ENCODE measurements around the gene DDHD1.
A peak's percentile ranks its signal among the peaks of the same experiment; 100 is the strongest.

The DDHD1 gene

DNA sequence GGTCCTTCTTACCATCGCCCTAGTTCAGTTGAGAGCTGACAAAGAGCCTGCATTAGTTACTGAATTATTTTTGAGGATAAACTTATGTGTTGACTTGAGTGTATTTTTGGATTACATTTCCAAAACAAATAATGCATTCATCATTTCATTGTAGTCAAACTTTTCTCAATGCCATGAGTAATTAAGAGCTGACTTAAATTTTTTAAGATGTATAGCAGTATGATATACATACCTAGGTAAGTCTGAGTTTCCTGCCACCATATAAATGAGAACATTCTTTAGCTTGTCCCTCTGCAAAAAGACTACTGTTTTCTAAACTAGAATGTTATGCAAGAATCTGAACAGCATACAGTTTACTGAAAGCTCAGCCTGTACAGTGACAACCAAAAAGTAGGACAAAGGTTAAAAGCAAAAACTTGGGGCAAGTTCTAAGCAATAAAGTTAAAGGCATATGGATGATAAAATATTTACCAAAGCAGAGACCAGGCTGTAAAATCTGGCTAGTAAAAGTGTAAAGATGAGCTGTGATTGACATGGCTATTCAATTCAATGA is 120.2 kb downstream of the DDHD1 start:
- no peak for DNase-seq

GRCh38 chr14:53032161-53032803 is 120.8 kb downstream of the DDHD1 start:
- no peak for DNase-seq

GRCh38 chr14:53027562-53027961 is 125.6 kb downstream of the DDHD1 start:
- DNase-seq: no peak

GRCh38 chr14:53027041-53027440 is 126.1 kb downstream of the DDHD1 start:
- no peak for DNase-seq

GRCh38 chr14:53023325-53023724 is 129.8 kb downstream of the DDHD1 start:
- DNase-seq: no peak

DNA sequence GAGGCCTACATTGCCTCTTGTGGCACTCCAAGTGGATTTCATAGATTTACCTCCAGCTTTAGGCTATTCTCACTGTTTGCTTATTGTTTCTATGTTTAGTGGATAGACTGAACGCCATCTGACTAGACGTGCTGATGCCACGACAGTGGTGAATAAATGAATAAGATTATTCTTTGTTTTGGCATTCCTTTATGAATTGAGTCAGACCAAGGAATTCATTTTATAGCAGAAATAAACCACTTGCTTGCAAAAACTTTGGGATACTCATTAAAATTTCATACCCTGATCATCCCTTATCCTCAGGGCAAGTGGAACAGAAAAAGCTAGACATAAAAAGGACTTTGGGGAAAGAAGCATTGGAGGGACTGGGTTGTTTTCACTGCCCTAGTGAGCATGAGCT is 130.5 kb downstream of the DDHD1 start:
- no peak for DNase-seq

GRCh38 chr14:53020193-53020932 is 132.8 kb downstream of the DDHD1 start:
- DNase-seq: no peak

GRCh38 chr14:53019406-53019805 is 133.7 kb downstream of the DDHD1 start:
- no peak for DNase-seq

GRCh38 chr14:53017837-53018236 is 135.3 kb downstream of the DDHD1 start:
- DNase-seq: no peak

DNA sequence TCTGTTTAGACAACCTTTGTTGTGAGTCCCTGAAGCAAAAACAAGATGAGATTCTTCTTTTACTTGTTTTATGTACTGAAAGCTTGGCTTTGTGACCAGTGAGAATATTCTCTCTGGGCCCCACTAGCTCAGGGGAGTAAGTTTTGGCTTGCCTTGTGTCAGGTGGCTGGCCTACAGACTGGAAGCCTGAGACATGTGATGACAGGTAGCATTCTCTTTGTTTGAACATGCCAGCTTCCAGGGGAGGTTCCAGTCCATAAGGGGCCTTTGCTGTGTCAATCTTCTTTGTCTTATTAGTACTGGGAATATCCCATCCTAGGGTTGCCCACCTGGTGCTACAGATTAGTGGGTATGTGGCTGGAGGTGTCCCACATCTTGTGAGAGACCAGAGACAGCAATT is 136.2 kb downstream of the DDHD1 start:
- no peak for DNase-seq

GRCh38 chr14:53016491-53016890 is 136.6 kb downstream of the DDHD1 start:
- no peak for DNase-seq

- no peak for DNase-seq
Measured at GRCh38 chr14:53011053-53011462, 142.1 kb downstream of the DDHD1 start.

- DNase-seq: no peak
Measured at GRCh38 chr14:53010193-53011040, 142.7 kb downstream of the DDHD1 start.

GRCh38 chr14:53006931-53007562 is 146.1 kb downstream of the DDHD1 start:
- DNase-seq: peak in 1 of 2 donors; percentile 3

- no peak for DNase-seq
Measured at GRCh38 chr14:53004976-53005375, 148.1 kb downstream of the DDHD1 start.

DNA sequence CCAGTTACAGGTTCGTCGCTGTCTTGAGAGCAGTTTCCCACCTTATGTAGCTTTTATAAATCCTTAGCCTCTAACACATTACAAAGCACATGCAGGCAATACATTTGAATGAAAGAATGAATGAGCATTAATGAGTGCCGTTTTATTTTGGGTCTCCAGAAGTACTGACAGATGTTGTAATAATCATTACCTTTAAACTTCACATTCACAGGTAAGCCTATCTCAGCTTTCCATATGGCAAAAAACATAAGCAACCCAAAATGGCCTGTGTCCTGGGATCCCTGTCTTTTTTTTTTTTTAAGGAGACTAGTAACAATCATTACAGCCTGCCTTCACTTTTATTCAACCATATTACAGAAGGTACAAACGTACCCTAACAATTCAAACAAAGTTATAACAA is 149.3 kb downstream of the DDHD1 start:
- no peak for DNase-seq

- DNase-seq: no peak
Measured at GRCh38 chr14:53002576-53002975, 150.5 kb downstream of the DDHD1 start.

DNA sequence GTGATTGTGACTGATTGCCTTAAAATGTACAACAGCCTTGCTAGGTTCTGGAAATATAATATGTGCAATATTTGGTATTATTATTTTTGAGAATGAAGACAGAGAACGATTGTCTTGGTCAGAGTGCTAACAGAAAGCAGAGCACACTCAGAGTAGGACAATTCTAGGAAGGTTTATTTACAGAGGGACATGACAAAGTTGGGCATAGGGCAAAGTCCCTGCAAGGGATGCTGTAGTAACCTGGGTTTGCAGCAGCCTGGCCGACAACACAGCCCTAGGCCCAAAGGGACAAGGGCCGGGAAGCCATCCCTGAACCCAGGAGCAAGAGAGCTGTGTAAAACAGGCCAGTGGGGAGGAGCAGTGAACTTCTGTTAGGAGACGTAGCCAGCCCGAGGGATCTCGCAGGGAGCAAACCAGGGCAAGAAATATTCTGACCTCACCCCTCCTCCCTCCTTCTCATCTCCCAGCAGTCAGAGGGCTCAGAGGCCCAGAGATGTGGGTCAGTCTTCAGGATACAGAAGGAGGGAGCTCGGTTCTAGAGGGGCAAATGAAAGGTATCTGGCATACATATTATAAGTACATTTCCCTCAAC is 151.2 kb downstream of the DDHD1 start:
- no peak for DNase-seq

DNA sequence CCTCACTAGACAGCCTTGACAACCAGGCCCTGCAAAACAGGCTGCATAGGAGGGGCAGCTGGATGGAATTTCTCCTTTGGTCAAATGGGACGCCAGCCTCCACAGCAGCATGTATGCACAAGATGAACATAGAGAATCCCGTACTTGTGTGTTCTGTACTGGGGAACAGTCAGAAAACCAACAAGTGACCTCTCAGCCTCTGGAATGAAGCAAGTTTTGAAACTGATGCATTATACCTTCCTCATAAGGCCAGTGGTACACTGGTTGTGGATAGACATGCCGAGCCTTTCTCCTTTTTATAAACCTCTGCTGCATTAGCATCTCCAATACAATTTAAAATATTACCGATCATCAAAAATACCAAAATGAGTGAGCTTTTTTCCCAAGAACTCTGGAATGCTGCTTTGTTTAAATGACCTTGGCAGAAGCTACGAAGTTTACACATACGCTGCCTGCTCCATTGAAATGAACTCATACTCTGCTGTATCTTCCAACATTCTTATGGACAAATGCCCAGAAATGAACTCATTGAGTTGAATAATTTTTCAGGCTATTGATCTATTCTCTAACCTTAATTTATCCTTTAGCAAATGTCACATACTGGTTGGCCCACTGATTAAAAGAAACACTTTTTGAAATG is 154.6 kb downstream of the DDHD1 start:
- no peak for DNase-seq

DNA sequence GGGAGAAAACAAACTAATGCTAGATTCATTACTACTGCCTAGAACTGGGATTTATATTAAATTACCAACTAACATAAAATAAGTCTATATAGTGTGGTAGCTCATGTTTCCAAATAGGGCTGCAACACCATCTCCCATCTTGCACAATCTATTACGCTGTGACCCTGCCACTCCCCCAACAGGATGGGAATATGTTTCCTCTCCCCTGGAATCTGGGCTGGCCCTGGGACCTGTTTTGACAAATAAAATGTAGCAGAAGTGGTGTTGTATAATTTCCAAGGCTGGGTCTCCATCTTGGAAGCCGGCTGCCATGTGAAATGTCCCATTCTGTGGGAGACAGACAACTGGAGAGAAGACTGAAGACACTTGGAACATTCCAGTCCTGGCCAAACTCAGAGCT is 156.6 kb downstream of the DDHD1 start:
- DNase-seq: no peak

DNA sequence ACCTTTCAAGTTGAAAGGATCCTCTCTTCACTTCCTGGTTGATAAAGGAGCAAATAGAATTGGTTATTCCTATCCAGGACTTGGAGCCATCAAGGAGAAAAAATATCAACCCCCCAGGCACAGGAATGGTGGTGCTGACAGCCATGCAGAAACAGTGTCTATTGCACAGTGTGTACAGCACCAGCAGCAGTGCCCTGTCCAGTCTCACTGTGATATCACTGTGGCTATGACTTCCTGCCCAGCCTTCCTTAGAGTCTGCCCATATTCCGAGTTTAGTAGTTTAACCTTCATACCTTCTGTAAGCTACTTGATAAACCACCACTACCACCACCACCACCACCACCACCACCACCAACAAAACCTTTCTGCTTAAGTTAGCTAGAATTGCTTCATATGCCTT is 157.1 kb downstream of the DDHD1 start:
- DNase-seq: no peak

Data from inflammatory macrophage (primary cell).